Activated effector memory CD4-positive, alpha-beta T cell treated with anti-CD3 and anti-CD28 coated beads, Interleukin-2, amount 50 U/mL, for 16 hours (primary cell): ENCODE data around the gene CSGALNACT2.
"Not testable (repeated sequence)": the region's sequence is repeated elsewhere in the genome, so short reads cannot be mapped to it uniquely, and the experiment has no call there.

Experiments
- DNase-seq: peaks from one replicate; pipeline ENCODE4 v3.0.0-alpha.2; 2020

Gene CSGALNACT2

GRCh38 chr10:43145936-43146335 lies 7.7 kb downstream of the CSGALNACT2 start:
- DNase-seq, result not testable (repeated sequence)

DNA sequence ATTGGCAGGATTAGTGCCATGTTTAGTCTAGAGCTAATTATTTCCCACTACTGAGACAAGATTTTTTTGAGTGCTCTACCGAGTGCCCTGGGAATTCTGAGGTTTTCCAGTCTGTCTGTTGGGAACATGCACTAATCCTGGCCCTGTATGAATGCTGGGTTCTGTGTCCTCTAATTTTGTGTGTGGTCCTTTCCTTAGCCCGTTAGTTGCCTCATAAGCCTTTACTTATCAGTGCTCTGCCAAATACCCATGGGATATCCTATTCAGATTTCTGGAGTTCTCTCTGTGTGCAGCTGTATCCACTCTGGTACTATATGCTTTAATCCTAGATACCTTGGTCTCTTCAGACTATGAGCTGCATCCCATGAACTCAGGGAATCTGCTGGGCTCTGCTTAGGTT lies 13.1 kb downstream of the CSGALNACT2 start:
- DNase-seq, result no peak

GRCh38 chr10:43153901-43154300 lies 15.7 kb downstream of the CSGALNACT2 start:
- DNase-seq, result no peak

- no peak for DNase-seq
Observed at GRCh38 chr10:43155221-43155620, 17.0 kb downstream of the CSGALNACT2 start.

DNA sequence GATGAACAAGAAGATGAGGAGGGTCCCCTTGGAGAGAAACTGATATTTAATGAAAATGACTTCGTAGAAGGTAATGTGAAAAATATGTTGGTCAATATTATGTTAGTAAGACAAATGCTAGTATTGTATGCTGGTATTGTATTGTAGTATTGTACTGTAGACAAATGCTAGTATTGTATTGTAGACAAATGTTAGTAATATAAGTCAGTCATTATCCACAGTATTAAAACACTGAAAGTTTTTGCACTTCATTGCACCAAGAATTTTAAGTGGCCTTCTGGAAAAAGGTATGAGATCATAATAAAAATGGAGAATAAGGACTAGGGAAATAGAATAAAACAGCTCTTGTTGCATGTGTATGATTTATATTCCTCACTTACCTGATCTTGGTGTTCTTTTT lies 17.5 kb downstream of the CSGALNACT2 start:
- DNase-seq, result no peak

GRCh38 chr10:43156590-43157341 lies 18.5 kb downstream of the CSGALNACT2 start:
- no peak for DNase-seq

GRCh38 chr10:43158636-43159035 lies 20.4 kb downstream of the CSGALNACT2 start:
- no peak for DNase-seq

- peak; percentile 73 for DNase-seq
Observed at GRCh38 chr10:43160046-43160920, 22.0 kb downstream of the CSGALNACT2 start.

DNA sequence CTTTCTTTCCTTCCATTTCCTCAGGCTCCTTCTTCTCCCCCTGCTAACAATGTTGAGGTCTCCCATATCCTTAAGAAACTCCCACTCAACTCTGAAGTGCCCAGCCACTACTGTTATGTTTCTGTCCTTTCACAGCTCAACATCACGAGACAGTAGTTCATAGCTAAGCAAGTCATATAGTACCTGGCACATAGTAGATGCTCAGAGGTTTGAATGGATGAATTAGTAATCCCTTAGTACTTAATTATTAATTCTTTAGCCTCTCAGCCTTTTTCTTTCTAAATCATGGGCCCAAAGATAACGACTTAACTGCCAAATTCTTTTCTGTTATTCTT lies 22.6 kb downstream of the CSGALNACT2 start:
- DNase-seq, result no peak

- no peak for DNase-seq
Observed at GRCh38 chr10:43162604-43163003, 24.4 kb downstream of the CSGALNACT2 start.

- no peak for DNase-seq
Observed at GRCh38 chr10:43166207-43166879, 28.1 kb downstream of the CSGALNACT2 start.

DNA sequence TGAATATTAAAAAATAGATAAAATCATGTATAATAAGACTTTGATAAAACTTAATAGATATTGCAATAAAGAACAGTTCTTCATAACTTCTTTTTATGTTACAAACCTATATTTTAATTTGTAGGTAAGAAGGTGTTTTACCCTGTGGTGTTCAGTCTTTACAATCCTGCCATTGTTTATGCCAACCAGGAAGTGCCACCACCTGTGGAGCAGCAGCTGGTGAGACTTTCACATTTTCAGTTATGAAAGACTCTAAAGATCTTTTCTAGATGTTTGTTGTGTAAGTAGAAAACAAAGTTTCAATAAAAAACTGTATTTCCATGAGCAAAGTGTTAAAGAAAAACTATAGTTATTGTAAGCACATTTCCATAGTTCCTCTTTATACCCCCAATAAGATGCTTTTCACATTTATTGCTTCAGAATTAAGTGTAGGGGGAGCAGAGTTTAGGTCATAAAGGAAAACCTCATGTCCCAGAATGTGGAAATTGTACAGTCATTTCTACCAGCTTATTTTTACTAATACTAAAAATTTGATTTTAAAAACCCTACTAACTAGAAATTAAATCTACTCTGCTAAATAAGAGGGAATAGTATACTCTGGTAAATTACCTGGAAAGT lies 28.7 kb downstream of the CSGALNACT2 start:
- DNase-seq, result no peak

GRCh38 chr10:43167498-43167889 lies 29.2 kb downstream of the CSGALNACT2 start:
- DNase-seq, result no peak

DNA sequence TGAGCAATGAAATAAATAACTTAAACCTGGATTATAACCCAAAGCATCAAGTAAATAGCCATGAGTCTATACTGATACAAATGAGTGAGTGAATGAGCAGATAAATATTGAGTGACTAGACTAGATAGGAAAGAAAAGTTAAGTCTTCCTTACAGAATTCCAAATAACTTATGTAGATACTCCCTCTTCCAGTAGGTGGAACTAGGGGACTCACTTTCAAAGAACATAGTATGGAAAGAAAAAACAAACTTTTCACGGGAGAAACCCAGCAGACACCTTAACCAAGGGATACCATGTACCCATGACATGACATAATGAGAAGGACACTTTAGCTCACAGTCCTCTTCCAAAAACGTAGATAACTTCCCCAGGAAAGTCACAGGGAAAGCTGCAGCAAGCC lies 32.2 kb downstream of the CSGALNACT2 start:
- DNase-seq, result no peak

- no peak for DNase-seq
Observed at GRCh38 chr10:43172645-43173044, 34.4 kb downstream of the CSGALNACT2 start.

- no peak for DNase-seq
Observed at GRCh38 chr10:43173120-43173519, 34.9 kb downstream of the CSGALNACT2 start.

DNA sequence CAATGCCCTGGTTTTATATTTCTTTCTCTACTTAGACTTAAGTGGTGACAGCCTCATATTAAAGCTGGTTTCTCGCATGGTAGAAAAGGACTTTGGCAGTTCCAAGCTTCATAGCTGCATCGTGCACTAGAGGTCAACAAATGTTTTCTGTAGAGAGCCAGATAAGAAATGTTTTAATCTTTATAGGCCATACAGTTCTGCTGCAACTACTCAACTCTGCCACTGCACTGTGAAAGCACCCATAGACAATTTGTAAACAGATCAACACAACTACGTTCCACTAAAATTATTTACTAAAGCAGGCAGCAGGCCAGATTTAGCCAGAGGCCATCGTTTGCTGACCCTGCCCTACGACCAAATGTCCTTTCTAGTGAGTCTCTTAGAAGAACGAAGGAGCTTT lies 36.7 kb downstream of the CSGALNACT2 start:
- no peak for DNase-seq

GRCh38 chr10:43176271-43176670 lies 38.0 kb downstream of the CSGALNACT2 start:
- DNase-seq, result no peak

GRCh38 chr10:43177595-43177994 lies 39.4 kb downstream of the CSGALNACT2 start:
- DNase-seq, result no peak

DNA sequence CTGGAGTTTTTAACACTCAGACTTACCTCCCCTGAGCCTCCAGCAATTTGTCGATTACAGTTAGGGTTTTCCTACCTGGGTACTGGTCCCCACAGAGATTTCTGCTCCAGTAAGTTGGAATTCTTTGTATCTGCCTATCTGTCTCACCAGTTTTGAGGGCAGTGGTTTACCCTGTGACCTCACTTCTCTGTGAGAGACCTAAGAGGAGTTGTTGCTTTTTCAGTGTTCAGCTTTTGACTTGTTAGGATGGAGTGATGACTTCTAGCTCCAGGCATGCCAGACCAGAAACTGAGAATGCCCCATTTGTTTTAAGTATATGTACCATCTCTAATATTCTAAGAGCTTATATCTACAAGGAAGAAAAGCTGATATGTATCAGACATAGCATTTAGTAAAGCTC lies 42.9 kb downstream of the CSGALNACT2 start:
- no peak for DNase-seq

DNA sequence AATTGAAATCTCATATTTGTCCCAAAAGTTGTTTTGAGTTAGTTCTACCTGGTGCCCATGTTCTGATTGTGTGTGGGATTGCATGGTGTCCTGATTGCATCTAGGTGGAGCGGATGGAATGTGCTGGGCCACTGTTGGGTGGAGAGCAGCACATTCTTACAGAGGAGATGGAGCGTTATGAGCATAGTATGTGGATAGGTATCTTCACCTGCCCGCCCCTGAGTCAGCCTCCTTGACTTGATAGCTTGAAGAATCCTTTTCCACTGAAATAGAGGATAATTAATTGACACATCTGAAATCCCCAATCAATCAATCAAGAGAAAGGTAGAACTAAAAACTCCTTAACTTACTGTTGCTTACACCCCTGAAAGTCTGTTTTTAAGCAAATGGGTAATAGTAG lies 45.5 kb downstream of the CSGALNACT2 start:
- DNase-seq, result not testable (repeated sequence)

DNA sequence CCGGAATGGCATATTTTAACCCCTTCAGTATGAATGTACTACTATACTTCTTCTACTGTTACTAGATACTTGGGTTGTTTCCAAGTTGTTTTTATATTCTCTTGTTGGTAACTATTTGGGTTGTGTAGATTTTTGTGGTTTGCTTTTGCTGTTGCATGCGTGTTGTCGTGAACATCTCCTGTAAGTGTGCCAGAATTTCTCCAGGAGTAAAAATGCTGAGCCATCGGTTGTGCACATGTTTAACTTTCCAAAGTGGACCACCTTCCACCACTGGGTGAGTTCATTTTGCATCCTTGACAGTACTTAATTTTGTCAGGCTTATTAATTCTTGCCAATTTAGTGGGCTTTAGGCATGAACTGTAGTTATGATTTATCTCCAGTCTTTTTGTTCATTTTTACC lies 47.9 kb downstream of the CSGALNACT2 start:
- DNase-seq, result no peak

DNA sequence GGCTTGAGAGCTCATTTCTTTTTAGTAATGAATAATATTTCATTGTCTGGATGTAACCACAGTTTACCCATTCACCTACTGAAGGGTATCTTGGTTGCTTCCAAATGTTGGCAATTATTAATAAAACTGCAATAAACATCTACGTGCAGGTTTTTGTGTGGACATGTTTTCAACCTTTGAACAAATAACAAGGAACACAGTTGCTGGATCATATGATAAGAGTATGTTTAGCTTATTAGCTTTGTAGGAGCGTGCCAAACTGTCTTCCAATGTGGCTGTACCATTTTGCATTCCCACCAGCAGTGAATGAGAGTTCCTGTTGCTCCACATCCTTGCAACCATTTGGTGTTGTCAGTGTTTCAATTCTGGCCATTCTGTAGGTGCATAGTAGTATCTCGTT lies 49.0 kb downstream of the CSGALNACT2 start:
- no peak for DNase-seq
